ENCODE results near the gene VPS37C.
"Not testable (repeated sequence)": the region's sequence is repeated elsewhere in the genome, so short reads cannot be mapped to it uniquely, and the experiment has no call there.

The VPS37C gene

DNA sequence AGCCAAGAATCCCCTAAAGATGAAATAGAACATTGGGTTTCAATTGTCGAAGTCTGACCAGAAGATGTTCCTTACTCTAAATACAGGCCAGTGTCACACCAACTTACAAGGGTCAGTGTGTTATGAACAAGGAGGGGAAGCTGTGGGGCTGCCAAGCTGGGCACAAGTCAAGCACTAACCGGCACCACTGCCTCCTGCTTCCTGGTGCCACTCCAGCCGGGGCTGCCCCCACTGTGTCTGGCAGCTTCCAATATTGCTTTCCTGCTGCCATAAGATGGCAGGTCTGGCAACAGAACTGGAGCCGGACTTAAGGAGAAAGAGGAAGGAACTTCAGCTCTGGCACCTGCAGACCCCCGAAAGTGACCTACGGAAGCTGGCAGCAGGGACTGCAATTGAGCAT is 13.7 kb upstream of the VPS37C start:
- no peak for DNase-seq (ENCODE audit: low read depth in 2 of 2)

DNA sequence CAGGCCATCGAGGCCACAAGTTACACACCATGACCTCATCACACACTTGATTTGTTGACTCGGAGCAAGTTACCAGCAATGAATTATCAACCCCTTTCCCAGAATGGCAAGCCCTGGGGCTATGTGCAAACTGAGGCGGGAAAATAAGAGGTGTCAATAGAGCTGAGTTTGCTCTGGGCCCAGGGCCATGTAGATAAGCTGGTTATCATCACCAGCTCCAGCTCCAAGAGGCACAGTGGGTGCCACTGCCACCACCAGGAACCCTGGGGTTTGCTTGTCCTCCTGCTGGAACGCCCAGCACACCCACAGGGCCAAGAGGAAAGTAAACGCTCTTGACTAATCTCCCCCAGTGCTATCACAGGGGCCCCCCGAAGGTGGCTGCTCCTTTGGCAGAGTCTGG is 13.0 kb upstream of the VPS37C start:
- DNase-seq (ENCODE audit: low read depth in 2 of 2) = no peak

DNA sequence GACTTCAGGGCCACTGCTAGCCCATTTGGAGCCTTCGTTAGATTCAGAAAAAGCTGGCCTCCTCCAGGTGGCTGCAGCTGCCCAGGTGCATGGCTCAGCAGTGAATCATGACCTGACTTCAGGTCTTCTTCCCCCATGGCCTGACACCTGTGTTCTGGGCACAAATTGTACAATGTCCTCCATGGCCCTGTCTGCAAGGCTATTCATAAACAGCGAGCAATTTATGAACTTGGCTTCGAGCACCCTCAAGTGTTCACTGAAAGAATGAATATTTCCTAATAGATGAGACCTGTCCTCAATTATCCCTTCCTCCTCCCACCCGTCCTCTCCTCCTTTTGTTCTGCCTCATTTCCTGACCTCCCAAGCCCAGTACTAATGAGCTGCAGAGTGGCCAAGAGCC is 12.2 kb upstream of the VPS37C start:
- DNase-seq (ENCODE audit: low read depth in 2 of 2) = no peak

DNA sequence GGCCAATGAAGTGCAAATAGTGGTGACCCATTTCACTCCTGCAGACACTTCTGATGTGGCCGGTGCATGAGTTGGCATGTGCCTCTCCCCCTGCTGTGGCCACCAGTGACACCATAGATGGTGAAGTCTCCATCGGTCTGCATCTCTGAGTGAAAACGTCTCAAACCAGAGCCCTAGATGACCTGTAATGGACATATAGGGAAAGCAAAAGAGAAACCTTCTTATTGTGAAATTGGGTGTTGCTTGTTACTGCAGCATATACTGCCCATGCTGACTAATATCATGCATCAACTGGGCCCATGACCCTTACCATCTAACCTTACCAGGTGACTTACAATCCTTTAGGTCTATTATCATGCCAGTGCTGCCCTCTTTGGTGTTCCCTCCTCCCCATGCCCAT is 11.7 kb upstream of the VPS37C start:
- no peak for DNase-seq (ENCODE audit: low read depth in 2 of 2)

DNA sequence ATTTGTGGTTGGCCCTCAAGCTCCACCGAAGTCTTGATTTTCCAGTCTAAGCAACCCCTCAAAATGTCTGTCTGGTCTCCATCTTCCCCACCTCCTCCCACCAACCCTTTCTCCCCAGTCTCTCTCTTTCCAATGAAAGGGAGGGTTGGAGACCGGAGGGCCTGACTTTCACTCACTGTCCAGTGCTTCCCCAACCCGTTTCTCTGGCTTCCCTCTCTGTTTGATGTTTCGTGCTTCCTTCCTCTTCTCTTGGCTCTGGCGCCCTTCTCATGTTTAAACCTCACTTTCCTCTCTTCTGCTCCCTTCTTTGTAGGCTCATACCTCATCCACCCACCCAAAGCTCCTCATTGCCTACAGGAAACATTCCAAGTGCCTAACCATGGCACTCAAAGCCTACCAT is 11.1 kb upstream of the VPS37C start:
- DNase-seq (ENCODE audit: low read depth in 2 of 2) = no peak

DNA sequence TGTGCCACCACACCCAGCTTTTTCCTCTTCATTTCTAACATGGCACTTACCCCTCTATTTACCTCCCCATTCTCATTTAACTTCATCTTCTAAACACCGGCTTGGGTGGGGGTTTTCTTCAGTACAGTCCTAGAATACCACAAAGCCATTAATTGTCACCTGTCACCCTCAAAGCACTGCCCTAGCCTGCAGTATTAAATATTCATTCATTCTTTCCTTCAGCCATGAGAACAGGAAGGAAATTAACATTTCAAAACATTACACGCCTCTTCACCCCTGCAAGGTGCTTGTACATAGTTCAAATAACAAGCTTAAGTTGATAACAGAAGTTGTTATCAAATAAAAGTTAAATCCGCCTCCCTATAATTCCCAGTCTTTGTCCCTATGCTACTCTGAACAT is 10.7 kb upstream of the VPS37C start:
- DNase-seq (ENCODE audit: low read depth in 2 of 2) = no peak

DNA sequence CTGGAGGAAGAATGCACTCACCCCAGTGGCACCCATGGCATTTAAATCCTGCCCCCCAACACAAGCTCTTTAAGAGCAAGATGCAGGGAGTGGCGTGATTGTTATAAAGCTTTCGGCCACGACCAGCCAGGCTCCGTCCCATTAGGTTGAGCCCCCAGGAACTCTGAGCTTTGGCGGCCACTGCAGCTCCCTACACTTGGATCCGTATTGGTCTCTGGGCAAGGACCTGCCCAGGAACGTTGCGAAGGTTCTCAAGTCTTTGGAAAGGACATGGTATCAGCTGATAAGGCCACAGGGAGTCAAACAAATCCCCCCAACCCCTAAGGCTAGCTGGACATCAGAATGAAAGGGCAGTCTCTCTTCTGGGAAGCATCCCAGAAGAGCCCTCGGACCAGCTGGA is 9.3 kb upstream of the VPS37C start:
- DNase-seq (ENCODE audit: low read depth in 2 of 2) = no peak

DNA sequence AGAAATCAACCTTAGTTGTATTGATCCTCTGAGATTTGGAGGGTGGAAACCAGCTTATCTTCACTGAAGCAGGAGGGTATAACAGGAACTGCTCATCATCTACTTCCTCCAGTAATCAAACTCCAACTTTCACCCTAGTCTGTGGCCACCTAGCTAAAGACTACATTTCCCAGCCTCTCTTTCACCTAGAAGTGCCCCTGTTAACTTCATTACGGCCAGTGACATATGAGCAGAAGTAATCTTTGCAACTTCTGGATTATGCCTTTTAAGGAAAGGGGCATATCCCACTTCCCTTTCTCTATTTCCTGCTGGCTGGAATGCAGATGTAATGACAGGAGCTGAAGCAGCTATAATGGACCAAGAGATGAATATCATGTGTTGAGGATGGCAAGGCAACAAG is 7.6 kb upstream of the VPS37C start:
- no peak for DNase-seq (ENCODE audit: low read depth in 2 of 2)

DNA sequence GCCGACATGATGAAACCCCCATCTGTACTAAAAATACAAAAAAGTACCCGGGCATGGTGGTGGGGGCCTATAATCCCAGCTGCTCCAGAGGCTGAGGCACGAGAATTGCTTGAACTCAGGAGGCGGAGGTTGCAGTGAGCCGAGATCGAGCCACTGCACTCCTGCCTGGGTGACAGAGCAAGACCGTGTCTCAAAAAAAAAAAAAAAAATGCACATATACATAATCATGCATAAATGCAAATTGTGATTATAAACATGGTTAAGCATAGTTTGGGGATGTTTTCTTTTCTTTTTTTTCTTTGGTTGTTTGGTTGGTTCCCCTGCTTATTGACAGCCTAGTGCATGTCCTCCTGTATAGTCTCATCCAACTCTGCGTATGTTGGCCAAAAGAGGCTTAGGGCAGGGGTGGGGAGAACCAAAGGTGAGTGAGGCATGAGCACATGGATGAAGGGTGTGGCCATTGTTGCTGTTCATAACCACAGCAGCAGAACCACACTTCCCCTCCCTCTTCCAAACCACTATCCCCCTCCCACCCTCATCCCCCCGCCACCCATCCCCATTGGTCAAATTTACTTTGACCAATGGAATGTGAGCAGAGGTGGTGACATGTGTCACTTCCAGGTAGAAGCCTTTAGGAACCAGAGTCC is 6.9 kb upstream of the VPS37C start:
- no peak for DNase-seq (ENCODE audit: low read depth in 2 of 2)

DNA sequence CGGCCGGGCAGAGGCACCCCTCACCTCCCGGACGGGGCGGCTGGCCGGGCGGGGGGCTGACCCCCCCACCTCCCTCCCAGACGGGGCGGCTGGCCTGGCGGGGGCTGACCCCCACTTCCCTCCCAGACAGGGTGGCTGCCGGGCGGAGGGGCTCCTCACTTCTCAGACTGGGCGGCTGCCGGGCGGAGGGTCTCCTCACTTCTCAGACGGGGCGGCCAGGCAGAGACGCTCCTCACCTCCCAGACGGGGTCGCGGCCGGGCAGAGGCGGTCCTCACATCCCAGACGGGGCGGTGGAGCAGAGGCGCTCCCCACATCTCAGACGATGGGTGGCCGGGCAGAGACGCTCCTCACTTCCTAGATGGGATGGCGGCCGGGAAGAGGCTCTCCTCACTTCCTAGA is 5.1 kb upstream of the VPS37C start:
- DNase-seq (ENCODE audit: low read depth in 2 of 2) = not testable (repeated sequence)

DNA sequence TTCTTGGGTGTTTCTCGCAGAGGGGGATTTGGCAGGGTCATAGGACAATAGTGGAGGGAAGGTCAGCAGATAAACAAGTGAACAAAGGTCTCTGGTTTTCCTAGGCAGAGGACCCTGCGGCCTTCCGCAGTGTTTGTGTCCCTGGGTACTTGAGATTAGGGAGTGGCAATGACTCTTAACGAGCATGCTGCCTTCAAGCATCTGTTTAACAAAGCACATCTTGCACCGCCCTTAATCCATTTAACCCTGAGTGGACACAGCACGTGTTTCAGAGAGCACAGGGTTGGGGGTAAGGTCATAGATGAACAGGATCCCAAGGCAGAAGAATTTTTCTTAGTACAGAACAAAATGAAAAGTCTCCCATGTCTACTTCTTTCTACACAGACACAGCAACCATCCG is 4.6 kb upstream of the VPS37C start:
- not testable (repeated sequence) for DNase-seq (ENCODE audit: low read depth in 2 of 2)

DNA sequence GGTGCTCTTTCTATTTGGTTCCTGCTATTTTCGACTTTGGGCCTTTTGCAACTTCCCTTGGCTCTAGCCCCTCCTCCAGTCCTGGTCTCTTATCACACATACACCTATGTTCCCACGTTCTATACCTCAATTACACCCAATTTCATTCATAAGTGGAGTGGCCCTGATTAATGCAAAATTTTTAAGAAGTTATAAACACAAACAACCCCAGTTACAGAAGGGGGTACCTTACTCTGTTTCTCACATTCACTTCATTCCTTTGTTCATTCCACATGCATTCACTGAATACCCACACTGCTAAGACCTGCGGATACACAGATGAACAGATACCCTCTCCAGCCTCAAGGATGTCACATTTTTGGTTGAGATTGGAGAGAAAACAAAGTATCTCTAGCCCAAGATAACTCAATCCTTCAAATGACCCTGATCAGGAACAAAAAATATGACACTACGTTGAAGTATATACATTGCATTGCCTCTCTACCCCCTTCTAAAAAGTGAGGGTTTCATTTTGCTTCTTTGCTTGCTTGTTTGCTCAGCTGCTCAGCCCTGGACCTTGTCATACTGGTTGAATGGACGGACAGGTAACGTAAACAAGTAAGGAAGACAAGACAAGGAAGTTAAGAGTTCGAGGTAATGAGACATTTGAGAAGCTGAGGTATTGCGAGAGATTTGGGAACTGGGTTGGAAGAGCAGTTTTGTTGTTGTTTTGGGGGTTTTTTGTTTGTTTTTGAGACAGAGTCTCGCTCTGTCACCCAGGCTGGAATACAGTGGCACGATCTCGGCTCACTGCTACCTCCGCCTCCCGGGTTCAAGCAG is 3.6 kb upstream of the VPS37C start:
- DNase-seq (ENCODE audit: low read depth in 2 of 2) = no peak

DNA sequence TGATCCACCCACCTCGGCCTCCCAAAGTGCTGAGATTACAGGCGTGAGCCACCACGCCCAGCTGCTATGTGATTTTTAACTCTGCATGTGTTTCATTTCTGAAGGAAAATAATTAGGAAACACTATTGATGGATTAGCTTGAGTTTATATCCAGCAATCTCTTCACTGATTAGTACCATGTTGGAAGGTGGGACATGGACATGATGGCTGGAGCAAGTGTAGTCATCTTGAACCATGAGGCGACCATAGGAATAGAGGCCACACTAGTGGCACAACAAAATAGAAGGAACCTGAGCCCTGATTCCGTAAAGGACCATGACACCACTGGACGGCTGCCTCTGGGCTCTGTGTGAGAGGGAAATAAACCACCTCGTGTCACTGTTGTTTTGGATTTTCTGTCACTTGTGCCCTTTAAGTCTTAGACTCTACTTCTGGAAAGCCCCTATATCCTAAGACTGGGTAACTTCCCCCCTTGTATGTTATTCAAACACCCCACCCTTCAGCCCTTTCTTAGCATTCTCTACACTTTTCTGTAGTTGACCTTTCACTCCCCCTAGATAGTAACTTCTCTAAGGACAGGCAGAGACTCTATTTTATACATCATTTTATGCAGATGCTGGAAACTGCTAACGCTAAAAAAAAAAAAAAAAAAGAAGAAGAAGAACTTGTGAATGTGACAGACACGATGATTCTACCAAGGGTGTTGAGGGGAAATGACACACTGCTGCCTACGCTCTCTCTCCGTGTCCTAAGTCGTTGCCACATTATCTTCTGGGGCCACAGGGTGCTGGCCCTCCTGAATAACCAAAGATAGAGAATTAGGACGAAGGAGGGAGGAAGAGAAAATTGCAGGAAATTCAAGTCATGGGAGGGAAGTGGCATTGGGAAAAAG is 2.7 kb upstream of the VPS37C start:
- no peak for DNase-seq (ENCODE audit: low read depth in 2 of 2)

DNA sequence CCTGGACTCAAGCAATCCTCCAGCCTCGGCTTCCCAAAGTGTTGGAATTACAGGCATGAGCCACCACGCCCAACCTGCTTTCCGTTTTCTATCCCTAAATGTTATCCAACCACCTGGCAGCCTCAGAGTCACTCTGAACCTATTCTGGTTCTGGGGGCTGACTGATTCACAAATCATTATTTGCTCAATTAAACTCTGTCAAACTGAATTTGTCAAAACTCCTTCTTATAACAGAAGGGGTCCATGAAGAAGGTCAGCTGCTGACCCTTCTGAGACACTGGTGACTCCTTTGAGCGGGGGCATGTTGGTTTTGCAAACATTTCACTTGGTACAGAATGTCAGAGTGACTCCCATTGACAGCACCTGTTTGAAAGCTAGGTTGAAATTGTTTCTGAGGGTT is 1.8 kb upstream of the VPS37C start:
- DNase-seq (ENCODE audit: low read depth in 2 of 2) = no peak

DNA sequence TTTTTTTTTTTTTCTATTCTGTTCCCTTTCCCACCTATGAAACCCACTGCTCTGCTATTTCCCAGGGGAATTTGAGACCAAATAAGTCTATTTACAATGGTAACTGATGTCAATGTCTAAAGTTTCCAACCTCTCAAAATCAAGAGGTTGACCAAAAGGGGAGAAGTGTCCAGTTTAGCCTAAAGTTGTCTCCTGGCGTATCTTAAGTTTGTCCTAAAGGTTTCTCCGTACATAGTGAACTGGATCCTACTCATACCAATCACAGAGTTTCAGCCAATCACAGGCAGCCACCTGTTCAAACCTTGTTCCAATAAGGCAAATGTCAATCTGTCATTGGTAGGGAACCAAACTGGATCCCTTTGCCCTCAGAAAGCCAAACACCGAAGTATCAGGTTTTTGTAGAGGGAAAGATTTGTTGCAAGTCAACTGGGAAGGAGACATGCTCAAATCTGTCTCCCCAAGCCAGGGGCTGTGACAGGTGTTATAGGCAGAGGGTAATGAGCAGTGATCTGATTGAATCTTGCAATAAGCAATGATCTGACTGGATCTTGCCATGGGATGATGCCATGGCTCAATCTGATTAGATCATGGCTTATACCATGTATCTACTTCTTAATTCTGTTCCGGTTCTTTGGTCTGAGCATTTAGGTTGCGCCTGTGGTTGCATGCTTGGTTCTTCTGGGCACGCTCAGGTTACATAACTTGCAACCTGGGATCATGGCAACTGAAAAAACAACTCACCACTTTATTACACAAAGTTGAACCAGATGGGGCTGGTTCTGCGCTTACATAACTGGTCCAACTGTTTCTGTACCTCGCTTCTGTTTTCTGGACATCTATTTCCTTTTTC is 1.1 kb upstream of the VPS37C start:
- no peak for DNase-seq (ENCODE audit: low read depth in 2 of 2)

DNA sequence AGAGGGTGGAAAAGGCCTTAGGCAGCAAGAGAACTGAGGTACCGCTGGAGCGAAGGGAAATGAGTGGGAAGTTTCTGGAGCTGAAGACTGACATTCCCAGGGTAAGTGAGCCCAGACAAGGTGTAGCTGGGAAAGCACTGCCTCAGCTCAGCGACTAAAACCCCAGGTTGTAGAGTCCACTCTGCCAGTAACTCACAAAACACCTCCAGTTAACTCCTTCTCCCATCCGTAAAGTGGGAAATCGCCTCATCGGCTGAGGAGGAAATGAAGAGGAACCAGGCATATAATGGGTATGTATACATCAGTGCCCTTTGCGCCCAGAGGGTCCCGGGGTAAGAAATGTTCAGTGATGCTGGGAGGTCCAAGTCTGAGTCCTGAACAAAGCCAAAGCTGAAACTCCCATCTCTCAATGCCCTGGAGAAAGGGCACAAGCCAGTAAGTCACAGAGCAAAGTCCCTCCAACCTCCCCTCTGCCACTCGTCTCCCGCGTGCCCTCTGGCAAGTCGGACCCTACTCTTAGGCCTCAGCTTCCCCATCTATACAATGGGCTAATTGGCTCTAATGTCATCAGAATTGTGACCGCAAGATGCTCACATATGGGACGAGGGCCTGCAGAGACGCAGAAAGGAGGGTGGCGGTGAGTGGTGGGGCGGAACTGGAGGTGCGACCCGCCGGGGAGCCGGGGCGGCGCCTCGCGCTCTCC is 588 bp downstream of the VPS37C start:
- no peak for DNase-seq (ENCODE audit: low read depth in 2 of 2)

DNA sequence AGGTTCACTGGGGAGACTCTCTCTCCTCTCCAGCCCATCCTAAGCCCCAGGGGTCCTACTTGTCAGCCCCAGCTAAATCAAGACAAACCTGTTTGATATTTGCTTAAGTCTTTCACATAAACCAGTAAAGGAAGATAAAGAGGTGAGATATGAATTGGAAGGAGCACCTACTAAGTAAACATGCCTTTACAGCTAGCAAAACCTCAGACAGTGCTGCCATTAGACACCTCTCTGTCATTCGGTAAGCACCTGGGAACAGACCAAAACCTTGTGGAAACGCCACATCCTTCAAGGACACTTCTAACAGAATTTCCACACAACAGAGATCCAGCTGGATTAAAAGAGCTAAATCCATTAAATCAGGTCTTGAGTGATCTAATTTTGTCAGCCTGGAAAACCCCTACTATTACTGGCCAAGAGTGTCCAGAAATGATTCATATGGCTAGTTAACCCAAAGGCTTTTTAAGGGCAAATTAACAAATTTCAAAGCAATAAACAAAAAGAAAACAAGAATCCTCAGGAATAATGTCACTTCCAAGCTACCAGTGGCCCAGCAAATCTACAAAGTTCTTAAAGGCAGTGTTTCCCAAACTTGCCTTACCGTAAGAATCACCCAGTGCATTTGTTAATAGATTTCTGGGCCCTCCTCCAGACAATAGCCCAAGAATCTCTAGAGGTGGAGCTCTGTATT is 2.4 kb downstream of the VPS37C start:
- DNase-seq (ENCODE audit: low read depth in 2 of 2) = no peak

DNA sequence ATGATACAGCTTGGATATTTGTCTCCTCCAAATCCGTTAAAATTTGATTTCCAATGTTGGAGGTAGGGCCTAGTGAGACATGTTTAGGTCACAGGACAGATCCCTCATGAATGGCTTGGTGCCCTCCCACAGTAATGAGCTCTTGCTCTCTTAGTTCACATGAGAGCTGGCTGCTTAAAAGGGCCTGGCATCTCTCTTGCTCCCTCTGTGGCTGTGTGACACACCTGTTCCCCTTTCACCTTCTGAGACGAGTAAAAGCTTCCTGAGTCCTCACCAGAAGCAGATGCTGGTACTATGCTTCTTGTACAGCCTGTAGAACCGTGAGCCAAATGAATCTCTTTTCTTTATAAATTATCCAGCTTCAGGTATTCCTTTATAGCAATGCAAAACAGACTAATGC is 3.5 kb downstream of the VPS37C start:
- DNase-seq (ENCODE audit: low read depth in 2 of 2) = no peak

DNA sequence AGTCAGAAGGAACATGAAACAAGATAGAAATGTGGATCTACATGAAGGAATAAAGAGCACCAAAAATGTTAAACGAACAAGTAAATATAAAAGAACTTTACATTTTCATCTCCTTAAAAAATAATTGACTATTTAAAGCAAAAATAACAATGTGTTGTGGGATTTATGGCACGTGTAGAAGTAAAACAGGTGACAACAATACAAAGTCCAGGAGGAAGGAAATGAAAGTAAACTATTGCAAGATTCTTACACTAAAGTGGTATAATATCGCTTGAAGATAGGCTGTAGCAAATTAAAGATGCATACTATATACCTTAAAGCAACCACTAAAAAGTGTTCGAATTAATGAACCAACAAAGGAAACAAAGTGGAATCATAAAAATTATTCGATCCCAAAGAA is 5.5 kb downstream of the VPS37C start:
- no peak for DNase-seq (ENCODE audit: low read depth in 2 of 2)

DNA sequence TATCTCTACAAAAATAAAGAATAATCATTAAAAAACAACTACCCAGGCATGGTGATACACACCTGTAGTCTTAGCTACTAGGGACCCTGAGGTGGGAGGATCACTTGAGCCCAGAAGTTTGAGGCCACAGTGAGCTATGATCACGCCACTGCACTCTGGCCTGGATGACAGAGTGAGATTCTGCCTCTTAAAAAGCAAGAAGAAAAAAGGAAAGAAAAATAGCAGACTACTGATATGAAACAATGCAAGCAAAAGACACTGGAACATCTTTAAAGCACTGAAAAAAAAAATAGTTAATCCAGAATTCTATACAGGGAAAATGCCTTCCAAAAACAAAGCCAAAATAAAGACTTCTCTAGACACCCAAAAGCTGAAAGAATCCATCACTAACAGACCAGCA is 5.9 kb downstream of the VPS37C start:
- DNase-seq (ENCODE audit: low read depth in 2 of 2) = no peak
